Immature natural killer cell (primary cell): ENCODE measurements around the gene TPBGL. TPM values are rescaled to one million over a fixed set of nuclear protein-coding genes. Genes with fewer than 3 reads are reported as not detected.

ENCODE experiments used
- DNase-seq, 3 donors: peaks; one replicate each; pipeline ENCODE4 v3.0.0; 2022; ENCODE audit warnings: mixed read lengths in 1 of 3
- H3K27ac Mint-ChIP-seq, 6 donors: one replicate each; pipeline ENCODE4 v1.8.0; 2020; ENCODE audit warnings: mixed read lengths in 6 of 6, mild to moderate bottlenecking in 5 of 6, inconsistent platforms in 4 of 6, moderate library complexity in 3 of 6
- H3K27me3 Mint-ChIP-seq, 3 donors: one replicate each; pipeline ENCODE4 v1.8.0; 2020 to 2021; ENCODE audit warnings: low read depth in 3 of 3, mild to moderate bottlenecking in 3 of 3, mixed read lengths in 3 of 3, moderate library complexity in 3 of 3, inconsistent platforms in 1 of 3
- H3K36me3 Mint-ChIP-seq, 3 donors: one replicate each; pipeline ENCODE4 v1.8.0; 2020; ENCODE audit warnings: mixed read lengths in 3 of 3, inconsistent platforms in 2 of 3, mild to moderate bottlenecking in 2 of 3
- H3K4me1 Mint-ChIP-seq, 2 donors: one replicate each; pipeline ENCODE4 v1.8.0; 2020; ENCODE audit warnings: inconsistent platforms in 2 of 2, mild to moderate bottlenecking in 2 of 2, mixed read lengths in 2 of 2, moderate library complexity in 1 of 2
- H3K4me3 Mint-ChIP-seq, 5 donors: one replicate each; pipeline ENCODE4 v1.8.0; 2020; ENCODE audit warnings: mild to moderate bottlenecking in 5 of 5, mixed read lengths in 5 of 5, inconsistent platforms in 3 of 5, moderate library complexity in 3 of 5
- H3K9me3 Mint-ChIP-seq, 6 donors: one replicate each; pipeline ENCODE4 v1.8.0; 2020; ENCODE audit warnings: mild to moderate bottlenecking in 6 of 6, mixed read lengths in 6 of 6, inconsistent platforms in 4 of 6, moderate library complexity in 3 of 6
- polyA plus RNA-seq, 3 donors: library from polyadenylated mRNA; unstranded; fragments of 300-500 nt; fragmentation: Illumina TruSeq; gene quantifications; one replicate each; pipeline ENCODE4 v1.2.3, GENCODE V29; 2021

The TPBGL gene, protein sequence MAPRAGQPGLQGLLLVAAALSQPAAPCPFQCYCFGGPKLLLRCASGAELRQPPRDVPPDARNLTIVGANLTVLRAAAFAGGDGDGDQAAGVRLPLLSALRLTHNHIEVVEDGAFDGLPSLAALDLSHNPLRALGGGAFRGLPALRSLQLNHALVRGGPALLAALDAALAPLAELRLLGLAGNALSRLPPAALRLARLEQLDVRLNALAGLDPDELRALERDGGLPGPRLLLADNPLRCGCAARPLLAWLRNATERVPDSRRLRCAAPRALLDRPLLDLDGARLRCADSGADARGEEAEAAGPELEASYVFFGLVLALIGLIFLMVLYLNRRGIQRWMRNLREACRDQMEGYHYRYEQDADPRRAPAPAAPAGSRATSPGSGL
- under 1 TPM in 1 of 3 donors, not detected in 2; 0.13 TPM for polyA plus RNA-seq

DNA sequence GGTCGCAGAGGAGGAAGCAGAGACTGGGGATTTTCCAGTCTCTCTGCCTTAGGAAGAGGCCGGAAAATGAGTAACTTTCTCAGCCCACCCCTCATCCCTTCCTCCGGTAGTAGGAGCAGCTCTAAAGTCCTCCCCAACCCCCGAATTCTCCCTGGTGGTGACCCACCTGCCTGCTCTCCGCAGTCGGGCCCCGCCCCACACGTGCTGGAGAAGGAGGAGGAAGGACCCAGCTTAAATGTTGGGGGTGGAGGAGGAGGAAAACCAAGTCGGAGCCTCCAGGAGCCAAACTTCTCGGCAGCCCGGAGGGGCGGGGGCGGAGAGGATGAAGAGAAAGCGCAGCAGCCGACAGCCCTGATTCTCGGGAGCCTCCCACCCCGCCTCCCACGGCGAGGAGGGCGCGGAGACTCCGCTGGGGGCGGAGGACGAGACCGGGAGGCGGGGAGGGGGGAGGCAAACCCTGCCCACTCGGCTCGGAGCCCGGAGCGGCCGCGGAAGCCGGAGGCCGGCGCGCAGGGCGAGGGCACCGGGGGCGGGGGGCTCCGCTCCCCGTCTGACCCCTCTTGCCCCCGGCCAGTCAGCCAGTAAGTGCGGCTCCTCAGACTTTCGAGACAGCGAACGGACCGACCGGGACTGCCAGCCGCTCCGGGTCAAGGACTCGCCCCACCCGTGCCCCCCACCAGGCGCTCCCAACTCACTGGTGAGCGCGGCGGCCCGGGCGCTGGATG, at the start of gene TPBGL:
TPBGL (plus strand) TSS at position 464 of the 725 bp plus-strand sequence. CDS start 276 bp downstream, outside the sequence.
- no peak within 1 kb of the TSS for H3K27ac Mint-ChIP-seq

GRCh38 chr11:75191330-75191717, 49.2 kb upstream of the TPBGL start:
- H3K4me1 Mint-ChIP-seq, result no peaks in the 10 kb centered on the region
- H3K27me3 Mint-ChIP-seq, result peaks cover 0 to 2% (median 2%) of the 10 kb centered on the region in 3 donors
- no peaks in the 10 kb centered on the region for H3K36me3 Mint-ChIP-seq
- H3K4me3 Mint-ChIP-seq, result no peak overlapping the region
- H3K9me3 Mint-ChIP-seq, result no peaks in the 10 kb centered on the region
- no peak for DNase-seq
- H3K27ac Mint-ChIP-seq, result no peak overlapping the region

More for the DNA sequence above, at the start of gene TPBGL:
- H3K27me3 Mint-ChIP-seq, result peaks cover 7 to 24% (median 17%) of the 10 kb centered on the region in 3 donors
- peaks cover 6 to 12% of the 10 kb centered on the region in 2 donors for H3K4me1 Mint-ChIP-seq
- H3K9me3 Mint-ChIP-seq, result no peaks in the 10 kb centered on the region
- no peaks in the 10 kb centered on the region for H3K36me3 Mint-ChIP-seq
- H3K4me3 Mint-ChIP-seq, result peak within 1 kb of the TSS; percentile 65 to 82 (median 74)
- DNase-seq, result no peak

DNA sequence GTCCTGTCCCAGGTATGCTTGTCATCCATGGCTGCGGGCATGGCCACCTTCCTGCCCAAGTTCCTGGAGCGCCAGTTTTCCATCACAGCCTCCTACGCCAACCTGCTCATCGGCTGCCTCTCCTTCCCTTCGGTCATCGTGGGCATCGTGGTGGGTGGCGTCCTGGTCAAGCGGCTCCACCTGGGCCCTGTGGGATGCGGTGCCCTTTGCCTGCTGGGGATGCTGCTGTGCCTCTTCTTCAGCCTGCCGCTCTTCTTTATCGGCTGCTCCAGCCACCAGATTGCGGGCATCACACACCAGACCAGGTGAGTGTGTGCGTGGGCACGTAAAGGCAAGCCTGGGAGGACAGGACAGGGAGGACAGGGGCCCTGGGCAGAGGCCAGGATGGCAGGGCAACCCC, 47.3 kb upstream of the TPBGL start:
- Mint-ChIP-seq H3K36me3 (no peaks in the 10 kb centered on the region), H3K27me3 (peaks cover 0 to 2% (median 2%) of the 10 kb centered on the region in 3 donors), H3K4me1 (no peaks in the 10 kb centered on the region), H3K27ac (no peak overlapping the region), H3K4me3 (no peak overlapping the region), H3K9me3 (no peaks in the 10 kb centered on the region)
- DNase-seq, result no peak

- no peak overlapping the region for H3K27ac Mint-ChIP-seq
- H3K27me3 Mint-ChIP-seq, result peaks cover 0 to 5% (median 2%) of the 10 kb centered on the region in 3 donors
- no peaks in the 10 kb centered on the region for H3K9me3 Mint-ChIP-seq
- no peak for DNase-seq
- no peaks in the 10 kb centered on the region for H3K36me3 Mint-ChIP-seq
- H3K4me1 Mint-ChIP-seq, result no peaks in the 10 kb centered on the region
- no peak overlapping the region for H3K4me3 Mint-ChIP-seq
These were observed 46.9 kb upstream of the TPBGL start for GRCh38 chr11:75193711-75194110.

DNA sequence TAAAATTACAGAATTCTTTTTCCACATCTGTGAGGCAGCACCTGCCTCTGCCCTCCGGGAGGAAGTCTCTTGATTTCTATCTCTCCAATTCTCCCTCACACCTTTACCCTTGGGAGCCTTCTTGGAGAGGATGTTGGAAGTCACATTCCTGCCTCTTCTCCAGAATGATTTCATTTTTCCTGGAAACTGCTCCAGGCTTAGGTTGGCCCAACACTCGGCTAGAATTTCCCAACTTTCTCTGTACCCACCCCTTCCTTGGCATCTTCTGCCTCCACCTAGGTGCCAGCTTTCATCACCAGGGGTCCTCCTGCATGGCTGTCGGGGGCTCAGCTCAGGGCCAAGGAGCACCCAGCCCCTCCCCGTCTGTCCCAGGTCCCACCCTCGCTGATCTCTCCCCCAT, 46.4 kb upstream of the TPBGL start:
- Mint-ChIP-seq H3K27ac (no peak overlapping the region), H3K9me3 (no peaks in the 10 kb centered on the region)
- no peak for DNase-seq

DNA sequence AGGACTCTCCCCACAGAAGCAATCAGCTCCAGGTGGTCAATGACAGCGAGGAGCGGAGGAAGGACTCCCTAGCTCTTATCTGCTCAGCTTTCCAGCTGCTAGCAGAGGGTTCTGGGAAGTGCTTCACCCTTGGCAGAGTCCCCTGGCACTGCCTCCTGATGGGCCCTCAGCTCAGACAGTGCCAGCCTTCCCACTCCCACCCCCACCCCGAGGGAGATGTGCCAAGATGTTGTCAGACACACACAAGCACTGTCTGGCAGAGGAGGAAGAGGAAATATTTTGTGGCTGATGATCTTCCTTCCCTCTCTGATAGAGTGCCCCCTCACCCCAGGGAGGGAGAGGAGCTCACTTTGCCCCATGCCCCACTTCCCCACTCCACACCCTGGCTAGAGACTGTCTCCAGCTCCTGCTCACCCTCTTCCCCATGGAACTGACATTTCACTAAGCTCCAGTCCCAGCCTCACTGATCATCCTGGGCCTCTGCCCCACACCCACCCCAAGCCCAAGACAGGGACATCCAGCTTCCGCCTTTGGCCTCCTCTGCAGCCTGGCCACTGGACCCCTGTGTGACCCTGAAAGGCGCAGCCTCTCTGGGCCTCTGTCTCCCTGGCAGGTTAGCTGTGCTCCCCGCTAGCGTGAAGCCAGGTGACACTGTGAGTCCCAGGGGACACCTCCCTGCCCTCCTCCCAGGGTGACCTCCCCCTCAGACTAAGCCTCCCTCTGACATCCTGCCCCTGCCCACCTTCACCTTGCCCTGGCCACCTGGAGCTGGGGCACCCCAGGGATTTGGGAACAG, 45.2 kb upstream of the TPBGL start:
- Mint-ChIP-seq H3K9me3 (no peaks in the 10 kb centered on the region), H3K27me3 (peaks cover 0 to 5% (median 2%) of the 10 kb centered on the region in 3 donors), H3K36me3 (no peaks in the 10 kb centered on the region), H3K4me3 (no peak overlapping the region), H3K4me1 (no peaks in the 10 kb centered on the region), H3K27ac (no peak overlapping the region)
- DNase-seq, result no peak

More for the DNA sequence above, 46.4 kb upstream of the TPBGL start:
- Mint-ChIP-seq H3K36me3 (no peaks in the 10 kb centered on the region), H3K4me1 (no peaks in the 10 kb centered on the region), H3K27me3 (peaks cover 0 to 5% (median 2%) of the 10 kb centered on the region in 3 donors), H3K4me3 (no peak overlapping the region)

GRCh38 chr11:75196426-75196825, 44.1 kb upstream of the TPBGL start:
- Mint-ChIP-seq H3K27me3 (peaks cover 2 to 8% (median 4%) of the 10 kb centered on the region in 3 donors), H3K36me3 (no peaks in the 10 kb centered on the region), H3K4me1 (no peaks in the 10 kb centered on the region), H3K4me3 (no peak overlapping the region), H3K9me3 (no peaks in the 10 kb centered on the region), H3K27ac (no peak overlapping the region)
- no peak for DNase-seq

- Mint-ChIP-seq H3K4me3 (no peak overlapping the region), H3K27ac (no peak overlapping the region), H3K9me3 (no peaks in the 10 kb centered on the region), H3K4me1 (no peaks in the 10 kb centered on the region), H3K27me3 (peaks cover 2 to 10% (median 6%) of the 10 kb centered on the region in 3 donors), H3K36me3 (no peaks in the 10 kb centered on the region)
- DNase-seq, result no peak
These were observed 42.9 kb upstream of the TPBGL start for GRCh38 chr11:75197512-75198277.

DNA sequence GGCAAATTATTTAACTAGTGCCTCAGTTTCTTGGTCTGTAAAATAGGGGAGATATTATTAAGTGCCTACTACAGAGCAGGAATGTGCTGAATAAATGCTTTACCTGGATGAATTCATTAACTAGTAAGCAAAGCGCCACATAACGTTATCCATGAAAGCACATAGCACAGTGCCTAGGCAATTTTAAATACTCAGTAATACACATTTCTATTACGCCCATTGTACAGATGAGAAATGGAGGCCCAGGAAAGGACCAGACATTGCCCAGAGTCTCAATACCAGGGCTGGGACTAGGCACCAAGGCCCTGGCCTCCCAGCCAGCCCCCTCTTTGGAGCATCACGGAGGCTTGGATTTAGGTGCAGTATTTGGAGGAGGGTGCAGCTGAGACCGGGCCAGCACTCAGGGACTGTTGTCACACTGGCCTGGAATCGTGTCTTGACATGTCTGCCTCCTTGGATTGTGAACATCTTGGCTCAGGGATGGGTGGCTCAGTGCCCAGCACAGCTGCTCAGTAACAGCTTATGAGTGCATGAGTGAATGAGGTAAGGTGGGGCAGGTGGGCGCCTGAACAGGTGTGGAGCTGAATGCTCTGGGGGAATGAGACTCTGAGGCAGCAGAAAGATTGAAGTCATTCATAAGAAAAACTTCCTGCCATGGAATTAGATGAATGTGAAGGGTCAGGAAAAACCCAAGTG, 42.1 kb upstream of the TPBGL start:
- Mint-ChIP-seq H3K27ac (no peak overlapping the region), H3K27me3 (peaks cover 2 to 10% (median 8%) of the 10 kb centered on the region in 3 donors), H3K36me3 (no peaks in the 10 kb centered on the region), H3K9me3 (no peaks in the 10 kb centered on the region), H3K4me3 (no peak overlapping the region), H3K4me1 (no peaks in the 10 kb centered on the region)
- no peak for DNase-seq

DNA sequence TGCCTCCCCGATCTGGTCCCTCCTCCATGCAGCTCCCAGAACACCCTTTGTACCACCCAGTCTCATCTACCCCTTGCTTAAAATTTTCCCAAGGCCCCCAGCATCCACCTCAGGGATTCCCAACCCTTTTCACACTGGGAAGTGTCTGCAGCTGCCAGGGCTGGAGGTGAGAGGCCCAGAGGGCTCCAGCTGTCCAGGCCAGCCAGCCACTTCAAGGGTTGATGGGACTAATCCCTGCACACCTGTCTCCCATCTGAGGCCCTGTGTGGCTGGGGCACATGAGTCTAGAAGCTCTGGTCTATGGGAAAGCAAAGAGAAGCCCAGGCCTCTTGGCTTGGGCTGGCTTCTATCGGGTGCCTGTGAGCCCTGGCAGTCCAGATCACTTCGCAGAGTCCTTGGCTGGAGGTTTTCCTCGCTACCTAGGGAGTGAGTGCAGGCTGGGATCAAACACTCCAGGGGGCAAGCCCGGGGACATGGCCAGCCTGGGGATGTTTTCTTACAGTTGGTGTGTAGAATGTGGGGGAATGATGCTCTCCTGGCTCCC, 41.1 kb upstream of the TPBGL start:
- Mint-ChIP-seq H3K27me3 (peaks cover 2 to 12% (median 8%) of the 10 kb centered on the region in 3 donors), H3K4me3 (no peak overlapping the region), H3K36me3 (no peaks in the 10 kb centered on the region), H3K27ac (no peak overlapping the region), H3K4me1 (no peaks in the 10 kb centered on the region), H3K9me3 (no peaks in the 10 kb centered on the region)
- no peak for DNase-seq

DNA sequence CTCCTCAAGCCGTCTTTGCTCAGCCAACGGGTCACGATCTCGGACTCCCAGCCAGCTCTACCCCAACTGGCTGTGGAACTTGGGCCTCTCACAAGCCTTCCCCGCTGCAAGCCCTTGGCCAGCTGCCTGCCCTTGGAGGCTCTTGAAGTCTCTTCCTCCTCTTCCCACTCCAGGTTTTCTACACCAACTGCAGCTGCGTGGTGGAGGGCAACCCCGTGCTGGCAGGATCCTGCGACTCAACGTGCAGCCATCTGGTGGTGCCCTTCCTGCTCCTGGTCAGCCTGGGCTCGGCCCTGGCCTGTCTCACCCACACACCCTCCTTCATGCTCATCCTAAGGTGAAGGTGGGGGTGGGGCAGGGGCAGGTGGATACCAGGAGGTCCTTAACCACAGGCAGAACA, 40.5 kb upstream of the TPBGL start:
- no peak overlapping the region for H3K27ac Mint-ChIP-seq
- H3K4me3 Mint-ChIP-seq, result no peak overlapping the region
- DNase-seq, result no peak
- H3K9me3 Mint-ChIP-seq, result no peaks in the 10 kb centered on the region
- no peaks in the 10 kb centered on the region for H3K36me3 Mint-ChIP-seq
- H3K27me3 Mint-ChIP-seq, result peaks cover 2 to 12% (median 8%) of the 10 kb centered on the region in 3 donors
- no peaks in the 10 kb centered on the region for H3K4me1 Mint-ChIP-seq

- H3K27me3 Mint-ChIP-seq, result peaks cover 2 to 12% (median 6%) of the 10 kb centered on the region in 3 donors
- H3K4me3 Mint-ChIP-seq, result no peak overlapping the region
- no peaks in the 10 kb centered on the region for H3K9me3 Mint-ChIP-seq
- no peaks in the 10 kb centered on the region for H3K4me1 Mint-ChIP-seq
- H3K36me3 Mint-ChIP-seq, result no peaks in the 10 kb centered on the region
- no peak for DNase-seq
- no peak overlapping the region for H3K27ac Mint-ChIP-seq
These were observed 40.0 kb upstream of the TPBGL start for GRCh38 chr11:75200531-75200930.
